Panc1 (cell line): ENCODE data around the gene KCNIP4. TPM values are rescaled to one million over a fixed set of nuclear protein-coding genes. Genes with fewer than 3 reads are reported as not detected.

ENCODE experiments used
- ATAC-seq: fragments of 200-7000 bp; cut with Tn5 transposase; 2 replicates; pipeline ENCODE4 v1.9.1; 2020; ENCODE audit warnings: mild to moderate bottlenecking, moderate library complexity
- BruUV-seq: library from RNA; stranded (reverse); fragments of 400-500 nt; replicated peaks from 2 replicates; lab custom pipeline; 2021; lab: Mats Ljungman, UMichigan
- CTCF ChIA-PET: fragments of 300-600 bp; sonication (Branson Sonifier 250); formaldehyde crosslinking; loops from one replicate; lab custom pipeline; 2022; ENCODE audit warnings: antibody characterized with exemption; lab: Charles Lee
- POLR2A ChIA-PET: fragments of 300-600 bp; sonication (Branson Sonifier 250); formaldehyde crosslinking; loops from one replicate; lab custom pipeline; 2022; ENCODE audit warnings: antibody characterized with exemption; lab: Charles Lee
- DNase-seq: peaks from one replicate; pipeline ENCODE4 v3.0.0-alpha.2; 2010; ENCODE audit warnings: low read depth, low spot score
- H3K27ac ChIP-seq: 2 replicates; pipeline ENCODE4 v1.5.1; 2011; ENCODE audit warnings: mild to moderate bottlenecking, low read length, inconsistent platforms
- H3K27me3 ChIP-seq: fragments of 200-500 bp; sonication (Bioruptor generic); 2 replicates; pipeline ENCODE4 v1.6.0; 2014; ENCODE audit warnings: low read length, inconsistent platforms; ENCODE audit not compliant: control insufficient read depth, insufficient read depth
- H3K36me3 ChIP-seq: fragments of 200-500 bp; sonication (Bioruptor generic); 2 replicates; pipeline ENCODE4 v1.5.1; 2014; ENCODE audit warnings: inconsistent platforms, mild to moderate bottlenecking, low read length, moderate library complexity; ENCODE audit not compliant: control insufficient read depth, insufficient read depth
- H3K4me1 ChIP-seq: 2 replicates; pipeline ENCODE4 v1.5.1; 2011; ENCODE audit warnings: inconsistent platforms, mild to moderate bottlenecking, low read length, moderate library complexity; ENCODE audit not compliant: control insufficient read depth, insufficient read depth
- H3K4me3 ChIP-seq, 2 experiments: 2 replicates each; pipeline ENCODE4 v1.5.1; 2011 to 2012; ENCODE audit warnings: low read depth in 2 of 2, low read length in 2 of 2, mild to moderate bottlenecking in 2 of 2, inconsistent platforms in 1 of 2, moderate library complexity in 1 of 2
- H3K9me3 ChIP-seq: fragments of 200-500 bp; sonication (Bioruptor generic); 2 replicates; pipeline ENCODE4 v1.5.1; 2014; ENCODE audit warnings: low read depth, mild to moderate bottlenecking, inconsistent platforms, low read length, moderate library complexity; ENCODE audit not compliant: control insufficient read depth, insufficient read depth
- POLR2AphosphoS5 ChIP-seq: IDR thresholded peaks from 2 replicates; pipeline ENCODE4 v1.6.1; 2012; ENCODE audit warnings: mild to moderate bottlenecking, low read depth, low read length, moderate library complexity
- SIN3A ChIP-seq: IDR thresholded peaks from 2 replicates; pipeline ENCODE4 v1.6.1; 2012; ENCODE audit warnings: low read depth, mild to moderate bottlenecking, low read length, moderate library complexity, borderline replicate concordance; ENCODE audit not compliant: insufficient read depth
- TCF7L2 ChIP-seq: IDR thresholded peaks from 2 replicates; pipeline ENCODE4 v1.6.1; 2011; ENCODE audit warnings: mild to moderate bottlenecking, low read depth, low read length, inconsistent platforms
- in situ Hi-C: cut with HindIII; loops from 2 replicates; pipeline ENCODE4 v1.10.0; 2016; ENCODE audit warnings: low sequenced_read_pairs, low pct_unique_long_range_greater_than_20kb
- intact Hi-C: fragments of 100-400 bp; cut with micrococcal nuclease; formaldehyde crosslinking; loops from one replicate; pipeline ENCODE4 v1.10.0; 2022; ENCODE audit not compliant: unreplicated experiment
- total RNA-seq: library from RNA; stranded (reverse); gene quantifications from one replicate; pipeline ENCODE4 v1.2.1, GENCODE V29; 2021; ENCODE audit not compliant: unreplicated experiment
- TF ChIP-seq, protein P1 (sequence below): fragments of 450-650 bp; IDR thresholded peaks from 2 replicates; pipeline ENCODE4 v1.5.1; 2017; ENCODE audit warnings: mild to moderate bottlenecking
- TF ChIP-seq, protein P2 (sequence below), 2 experiments: IDR thresholded peaks; 2 replicates each; pipeline ENCODE4 v1.6.1; 2011 to 2012; ENCODE audit warnings: low read depth in 2 of 2, control low read depth in 1 of 2, low read length in 1 of 2, mild to moderate bottlenecking in 1 of 2, moderate library complexity in 1 of 2; ENCODE audit not compliant: insufficient read depth in 1 of 2

KCNIP4 gene
- total RNA-seq, 1 experiment from 2014 or later: not detected

DNA sequence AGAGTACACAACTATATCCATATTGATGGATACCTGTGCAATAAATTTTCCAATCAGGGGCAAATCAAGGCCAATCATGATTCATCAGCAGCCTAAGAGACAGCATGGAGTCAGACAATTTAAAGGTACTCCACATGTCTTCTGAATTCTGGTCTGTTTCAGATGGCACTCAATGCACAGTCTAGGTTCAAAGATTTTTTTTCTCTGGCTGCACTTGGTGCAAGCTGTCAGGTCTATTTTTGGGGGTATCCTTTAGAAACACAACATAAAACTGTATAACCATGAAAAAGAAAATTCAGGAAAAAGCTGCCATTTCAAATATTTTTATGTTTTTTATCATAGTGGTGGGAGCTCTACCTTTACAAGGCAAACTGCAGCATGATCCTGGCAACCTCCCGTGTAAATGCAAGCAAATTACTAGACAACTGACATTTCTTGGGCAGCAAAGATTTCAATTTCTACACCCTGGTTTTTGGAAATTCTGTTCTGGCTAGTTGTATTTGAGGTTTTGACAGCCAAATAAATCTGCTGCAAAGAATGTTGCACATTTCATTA lies 310.3 kb downstream of the KCNIP4 start:
- ChIA-PET CTCF (no interaction called here), POLR2A (no interaction called here)
- intact Hi-C loops: no loop called here
- no peaks in the 10 kb centered on the region for H3K27me3 ChIP-seq
- H3K9me3 ChIP-seq: no peaks in the 10 kb centered on the region
- no peaks in the 10 kb centered on the region for H3K36me3 ChIP-seq
- in situ Hi-C loops: no loop called here
- no peak for DNase-seq
- BruUV-seq: no TSS peak
- no peak overlapping the region for H3K27ac ChIP-seq
- H3K4me1 ChIP-seq: no peaks in the 10 kb centered on the region
- TF ChIP-seq SIN3A: no peak
- no peak for TF ChIP-seq POLR2AphosphoS5
- TF ChIP-seq, protein P1, sequence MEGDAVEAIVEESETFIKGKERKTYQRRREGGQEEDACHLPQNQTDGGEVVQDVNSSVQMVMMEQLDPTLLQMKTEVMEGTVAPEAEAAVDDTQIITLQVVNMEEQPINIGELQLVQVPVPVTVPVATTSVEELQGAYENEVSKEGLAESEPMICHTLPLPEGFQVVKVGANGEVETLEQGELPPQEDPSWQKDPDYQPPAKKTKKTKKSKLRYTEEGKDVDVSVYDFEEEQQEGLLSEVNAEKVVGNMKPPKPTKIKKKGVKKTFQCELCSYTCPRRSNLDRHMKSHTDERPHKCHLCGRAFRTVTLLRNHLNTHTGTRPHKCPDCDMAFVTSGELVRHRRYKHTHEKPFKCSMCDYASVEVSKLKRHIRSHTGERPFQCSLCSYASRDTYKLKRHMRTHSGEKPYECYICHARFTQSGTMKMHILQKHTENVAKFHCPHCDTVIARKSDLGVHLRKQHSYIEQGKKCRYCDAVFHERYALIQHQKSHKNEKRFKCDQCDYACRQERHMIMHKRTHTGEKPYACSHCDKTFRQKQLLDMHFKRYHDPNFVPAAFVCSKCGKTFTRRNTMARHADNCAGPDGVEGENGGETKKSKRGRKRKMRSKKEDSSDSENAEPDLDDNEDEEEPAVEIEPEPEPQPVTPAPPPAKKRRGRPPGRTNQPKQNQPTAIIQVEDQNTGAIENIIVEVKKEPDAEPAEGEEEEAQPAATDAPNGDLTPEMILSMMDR: no peak
- TF ChIP-seq, protein P2, sequence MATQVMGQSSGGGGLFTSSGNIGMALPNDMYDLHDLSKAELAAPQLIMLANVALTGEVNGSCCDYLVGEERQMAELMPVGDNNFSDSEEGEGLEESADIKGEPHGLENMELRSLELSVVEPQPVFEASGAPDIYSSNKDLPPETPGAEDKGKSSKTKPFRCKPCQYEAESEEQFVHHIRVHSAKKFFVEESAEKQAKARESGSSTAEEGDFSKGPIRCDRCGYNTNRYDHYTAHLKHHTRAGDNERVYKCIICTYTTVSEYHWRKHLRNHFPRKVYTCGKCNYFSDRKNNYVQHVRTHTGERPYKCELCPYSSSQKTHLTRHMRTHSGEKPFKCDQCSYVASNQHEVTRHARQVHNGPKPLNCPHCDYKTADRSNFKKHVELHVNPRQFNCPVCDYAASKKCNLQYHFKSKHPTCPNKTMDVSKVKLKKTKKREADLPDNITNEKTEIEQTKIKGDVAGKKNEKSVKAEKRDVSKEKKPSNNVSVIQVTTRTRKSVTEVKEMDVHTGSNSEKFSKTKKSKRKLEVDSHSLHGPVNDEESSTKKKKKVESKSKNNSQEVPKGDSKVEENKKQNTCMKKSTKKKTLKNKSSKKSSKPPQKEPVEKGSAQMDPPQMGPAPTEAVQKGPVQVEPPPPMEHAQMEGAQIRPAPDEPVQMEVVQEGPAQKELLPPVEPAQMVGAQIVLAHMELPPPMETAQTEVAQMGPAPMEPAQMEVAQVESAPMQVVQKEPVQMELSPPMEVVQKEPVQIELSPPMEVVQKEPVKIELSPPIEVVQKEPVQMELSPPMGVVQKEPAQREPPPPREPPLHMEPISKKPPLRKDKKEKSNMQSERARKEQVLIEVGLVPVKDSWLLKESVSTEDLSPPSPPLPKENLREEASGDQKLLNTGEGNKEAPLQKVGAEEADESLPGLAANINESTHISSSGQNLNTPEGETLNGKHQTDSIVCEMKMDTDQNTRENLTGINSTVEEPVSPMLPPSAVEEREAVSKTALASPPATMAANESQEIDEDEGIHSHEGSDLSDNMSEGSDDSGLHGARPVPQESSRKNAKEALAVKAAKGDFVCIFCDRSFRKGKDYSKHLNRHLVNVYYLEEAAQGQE (IDR thresholded peaks at IDR 0.05; ENCODE audit: insufficient read depth in 1 of 2, low read depth in 2 of 2, low read length in 1 of 2): no peak
- TF ChIP-seq TCF7L2: no peak
- no peak for ATAC-seq
- no peak overlapping the region for H3K4me3 ChIP-seq

DNA sequence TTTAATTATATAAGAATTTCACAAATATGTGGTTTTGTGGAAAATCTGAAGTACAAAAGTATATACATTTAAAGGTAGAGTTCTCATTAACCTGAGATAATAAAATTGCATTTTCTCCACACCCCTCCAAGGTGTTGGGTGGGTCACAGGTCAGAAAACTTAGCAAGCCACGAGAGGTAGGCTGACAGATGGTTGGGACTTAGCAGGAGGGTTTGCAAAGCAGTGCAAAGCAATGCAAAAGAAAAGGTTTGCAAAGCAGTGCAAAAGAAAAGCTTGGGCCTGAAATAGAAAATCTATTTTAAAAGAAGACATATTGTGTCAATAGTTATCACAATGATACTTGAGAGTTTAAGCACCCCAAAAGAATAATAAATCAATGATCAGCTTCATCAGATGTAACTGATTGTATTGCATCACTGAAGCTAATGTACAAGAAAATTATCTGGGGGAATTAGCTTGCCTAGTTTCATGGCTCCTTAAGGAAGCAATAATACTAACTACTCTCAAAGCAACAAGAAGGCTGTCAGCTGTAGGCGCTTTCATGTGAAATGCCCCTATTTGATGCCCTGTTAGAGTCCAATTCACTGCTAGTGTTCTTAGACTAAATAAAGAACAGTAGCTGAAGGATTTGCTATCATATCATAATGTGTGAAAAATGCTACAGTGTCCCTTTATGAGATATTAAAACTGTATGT lies 319.5 kb downstream of the KCNIP4 start:
- H3K36me3 ChIP-seq: no peaks in the 10 kb centered on the region
- H3K27ac ChIP-seq: no peak overlapping the region
- ATAC-seq (no peak), DNase-seq (no peak)
- TF ChIP-seq, protein P2 (IDR thresholded peaks at IDR 0.05; ENCODE audit: insufficient read depth in 1 of 2, low read depth in 2 of 2, low read length in 1 of 2): no peak
- TF ChIP-seq, protein P1: no peak
- TF ChIP-seq SIN3A (no peak), POLR2AphosphoS5 (no peak)
- in situ Hi-C loops (no loop called here), intact Hi-C loops (no loop called here)
- H3K27me3 ChIP-seq: no peaks in the 10 kb centered on the region
- no peaks in the 10 kb centered on the region for H3K9me3 ChIP-seq
- CTCF ChIA-PET: no interaction called here
- no peaks in the 10 kb centered on the region for H3K4me1 ChIP-seq
- POLR2A ChIA-PET: no interaction called here
- no TSS peak for BruUV-seq
- no peak overlapping the region for H3K4me3 ChIP-seq
